Muscle of leg (tissue), 16 donors: ENCODE measurements around the gene NKAPD1. TPM values are rescaled to one million over a fixed set of nuclear protein-coding genes. Genes with fewer than 3 reads are reported as not detected.
"Not testable (repeated sequence)": the region's sequence is repeated elsewhere in the genome, so short reads cannot be mapped to it uniquely, and the experiment has no call there.

Source experiments
- DNase-seq: peaks from one replicate; pipeline ENCODE4 v3.0.0; 2013
- H3K27ac ChIP-seq: one replicate; pipeline ENCODE4 v1.5.1; 2013; ENCODE audit warnings: mild to moderate bottlenecking, low read length, control low read depth
- H3K27me3 ChIP-seq: one replicate; pipeline ENCODE4 v1.6.1; 2013; ENCODE audit warnings: low read length; ENCODE audit not compliant: control insufficient read depth, insufficient read depth
- H3K36me3 ChIP-seq: one replicate; pipeline ENCODE4 v1.6.1; 2013; ENCODE audit warnings: low read length; ENCODE audit not compliant: control insufficient read depth, insufficient read depth
- H3K4me1 ChIP-seq: one replicate; pipeline ENCODE4 v1.6.1; 2013; ENCODE audit warnings: low read length; ENCODE audit not compliant: control insufficient read depth, insufficient read depth
- H3K4me3 ChIP-seq: one replicate; pipeline ENCODE4 v1.5.1; 2013; ENCODE audit warnings: low read length, control low read depth
- H3K9me3 ChIP-seq: replicated peaks from 2 replicates; pipeline ENCODE4 v1.6.1; 2013; ENCODE audit warnings: low read depth, low read length; ENCODE audit not compliant: control insufficient read depth
- WGBS: methylation state at CpG from one replicate; pipeline ENCODE4 v1.1.5; 2013; ENCODE audit warnings: missing lambda C conversion rate; ENCODE audit not compliant: insufficient coverage; 5-methylcytosine and 5-hydroxymethylcytosine counted together
- long read RNA-seq, 11 donors: transcript quantifications; one replicate each; lab custom pipeline, GENCODE V29; 2026
- polyA plus RNA-seq, 8 donors: library from polyadenylated mRNA; unstranded; fragments of 120-200 nt; gene quantifications; one replicate each; pipeline versions ENCODE4 v1.2.1 to v1.2.3, GENCODE V29; 2013; ENCODE audit warnings: inconsistent platforms in 1 of 8, low replicate concordance in 1 of 8; ENCODE audit not compliant: insufficient read length in 8 of 8, insufficient read depth in 1 of 8
- total RNA-seq: library from RNA; stranded (reverse); fragments of 120-200 nt; gene quantifications from one replicate; pipeline ENCODE4 v1.2.4, GENCODE V29; 2013

NKAPD1 gene, protein sequence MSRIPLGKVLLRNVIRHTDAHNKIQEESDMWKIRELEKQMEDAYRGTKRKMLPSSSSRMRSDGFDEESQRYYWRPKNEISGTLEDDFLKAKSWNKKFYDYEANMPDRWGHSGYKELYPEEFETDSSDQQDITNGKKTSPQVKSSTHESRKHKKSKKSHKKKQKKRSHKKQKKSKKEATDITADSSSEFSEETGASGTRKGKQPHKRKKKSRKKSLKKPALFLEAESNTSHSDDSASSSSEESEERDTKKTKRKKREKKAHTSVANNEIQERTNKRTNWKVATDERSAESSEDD
- 25.5 TPM for total RNA-seq
- 10 to 100 TPM; 26.3 to 33.1 (median 29.5) TPM for polyA plus RNA-seq
- long read RNA-seq, donor 1, partial matches to known transcripts = 0 of 5 reads
- long read RNA-seq, donor 1, other reads (novel, unspliced or antisense) = 0 of 5 reads
- long read RNA-seq, donor 2, partial matches to known transcripts = 0 of 35 reads
- long read RNA-seq, donor 2, other reads (novel, unspliced or antisense) = 35 of 35 reads
- long read RNA-seq, donor 3, transcript NKAPD1-202 (6 exons, 3,669 nt) = major isoform, 9 of 10 reads
- long read RNA-seq, donor 3, partial matches to known transcripts = 0 of 10 reads
- long read RNA-seq, donor 3, other reads (novel, unspliced or antisense) = 0 of 10 reads
- long read RNA-seq, donor 4, partial matches to known transcripts = 0 of 140 reads
- long read RNA-seq, donor 4, other reads (novel, unspliced or antisense) = 137 of 140 reads
- long read RNA-seq, donor 5, transcript NKAPD1-202 (6 exons, 3,669 nt) = major isoform, 16 of 32 reads
- long read RNA-seq, donor 5, partial matches to known transcripts = 8 of 32 reads
- long read RNA-seq, donor 5, other reads (novel, unspliced or antisense) = 0 of 32 reads
- long read RNA-seq, donor 6, transcript NKAPD1-202 (6 exons, 3,669 nt) = major isoform, 7 of 9 reads
- long read RNA-seq, donor 6, partial matches to known transcripts = 0 of 9 reads
- long read RNA-seq, donor 6, other reads (novel, unspliced or antisense) = 0 of 9 reads
- long read RNA-seq, donor 7, transcript NKAPD1-202 (6 exons, 3,669 nt) = major isoform, 10 of 104 reads
- long read RNA-seq, donor 7, partial matches to known transcripts = 91 of 104 reads
- long read RNA-seq, donor 7, other reads (novel, unspliced or antisense) = 0 of 104 reads
- long read RNA-seq, donor 8, partial matches to known transcripts = 0 of 2 reads
- long read RNA-seq, donor 8, other reads (novel, unspliced or antisense) = 0 of 2 reads
- long read RNA-seq, donor 9, partial matches to known transcripts = 0 of 5 reads
- long read RNA-seq, donor 9, other reads (novel, unspliced or antisense) = 0 of 5 reads
- long read RNA-seq, donor 10, partial matches to known transcripts = 0 of 4 reads
- long read RNA-seq, donor 10, other reads (novel, unspliced or antisense) = 0 of 4 reads
- long read RNA-seq, donor 11, transcript NKAPD1-202 (6 exons, 3,669 nt) = major isoform, 6 of 8 reads
- long read RNA-seq, donor 11, partial matches to known transcripts = 0 of 8 reads
- long read RNA-seq, donor 11, other reads (novel, unspliced or antisense) = 0 of 8 reads

DNA sequence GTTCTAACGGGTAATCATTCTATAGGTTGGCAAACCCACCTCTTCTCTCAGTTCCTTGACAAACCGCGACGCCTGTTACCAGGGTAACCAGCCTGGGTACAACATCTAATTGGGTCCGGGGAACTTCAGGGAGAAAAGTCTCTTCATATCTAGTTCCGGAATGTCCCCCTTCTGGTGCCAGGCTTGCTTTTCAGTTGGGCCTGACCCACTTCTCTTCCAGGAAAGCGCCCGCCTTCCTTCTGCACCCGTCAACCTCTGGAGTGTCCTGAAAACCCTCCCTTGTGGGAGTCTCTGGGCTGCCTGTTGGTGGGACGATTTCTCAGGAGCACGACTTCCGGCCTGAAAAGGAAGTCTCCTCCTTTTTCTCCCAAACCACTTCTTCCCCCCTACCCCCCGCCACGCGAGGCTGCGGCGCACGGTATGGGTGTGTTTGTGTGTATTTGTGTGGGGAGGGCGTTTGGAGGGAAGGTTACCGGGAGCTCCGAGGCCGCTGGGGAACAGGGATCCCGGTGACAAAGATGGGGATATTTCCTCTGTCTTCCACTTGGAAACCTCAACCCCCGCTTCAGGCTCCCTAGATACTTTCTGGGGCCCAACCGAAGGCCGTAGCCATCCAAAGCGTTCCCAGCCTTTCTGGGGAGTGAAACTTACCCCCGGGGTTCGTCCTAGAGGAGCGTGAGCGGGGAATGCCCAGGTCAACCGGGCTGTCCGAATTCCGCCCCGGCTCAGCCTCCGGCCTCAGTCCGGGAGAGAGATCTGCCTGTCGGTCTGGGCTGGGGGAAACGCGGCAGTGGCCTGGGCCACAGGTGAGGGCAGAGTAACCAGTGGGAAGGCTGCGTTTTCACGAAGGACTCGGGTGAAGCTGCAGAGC lies at the start of gene NKAPD1, which contains the start of gene PIH1D2:
NKAPD1 (plus strand) TSS at position 359 of the 871 bp plus-strand sequence. CDS start 1,276 bp downstream, outside the sequence.
PIH1D2 (minus strand) TSS at position 77 of the 871 bp plus-strand sequence. CDS start 843 bp downstream, outside the sequence.
- DNase-seq = peak; percentile 93
- WGBS = 0% methylated on average over 19 of the region's 43 CpGs

DNA sequence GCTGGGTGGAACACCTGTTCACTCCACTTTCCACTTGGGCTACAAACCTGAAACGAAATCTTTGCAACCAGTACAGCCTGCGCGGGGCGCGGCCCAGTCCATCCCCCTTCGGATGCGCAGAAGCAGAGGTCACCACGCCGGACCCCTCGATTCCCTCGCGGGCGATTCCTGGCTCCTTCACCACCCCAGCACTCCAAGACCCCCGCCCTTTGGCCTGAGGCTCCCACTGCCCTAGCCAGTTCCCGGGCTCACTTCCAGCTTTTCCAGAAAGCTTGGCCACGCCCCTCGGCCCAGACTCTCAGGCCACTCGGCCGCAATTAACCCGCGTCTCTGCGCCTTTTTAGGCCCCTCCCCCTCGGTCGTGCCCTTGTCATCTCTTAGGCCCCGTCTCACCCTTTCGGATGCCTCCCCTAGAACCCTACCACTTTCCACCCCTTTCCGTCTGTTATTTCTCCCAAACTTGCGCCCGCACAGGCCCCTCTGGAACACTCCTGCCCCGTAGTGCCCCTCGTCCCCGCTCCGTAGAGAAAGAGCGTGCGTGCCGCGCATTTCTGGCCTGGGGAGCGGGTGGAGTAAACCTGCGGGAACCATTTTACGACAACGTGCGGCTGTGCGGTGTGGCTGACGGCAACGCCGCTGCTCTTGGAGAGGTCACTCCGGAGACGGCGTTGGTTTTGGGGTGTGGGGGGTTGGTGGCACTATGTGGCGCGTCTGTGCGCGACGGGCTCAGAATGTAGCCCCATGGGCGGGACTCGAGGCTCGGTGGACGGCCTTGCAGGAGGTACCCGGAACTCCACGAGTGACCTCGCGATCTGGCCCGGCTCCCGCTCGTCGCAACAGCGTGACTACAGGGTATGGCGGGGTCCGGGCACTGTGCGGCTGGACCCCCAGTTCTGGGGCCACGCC lies 49.1 kb upstream of the NKAPD1 start, which contains the start of gene DLAT:
DLAT (plus strand) TSS at position 636 of the 906 bp plus-strand sequence; CDS start at position 701, 65 bp downstream.
- 0% methylated on average over 70 of the region's 71 CpGs for WGBS
- peaks cover 10% of the 10 kb centered on the region for H3K4me1 ChIP-seq

More for the DNA sequence above, at the start of gene NKAPD1, which contains the start of gene PIH1D2:
- Histone ChIP-seq H3K4me1 (peaks cover 5% of the 10 kb centered on the region), H3K36me3 (peaks cover 15% of the 10 kb centered on the region), H3K4me3 (peak within 1 kb of the TSS; percentile 64), H3K27me3 (no peaks in the 10 kb centered on the region), H3K9me3 (no peaks in the 10 kb centered on the region), H3K27ac (peak within 1 kb of the TSS; percentile 92)

DNA sequence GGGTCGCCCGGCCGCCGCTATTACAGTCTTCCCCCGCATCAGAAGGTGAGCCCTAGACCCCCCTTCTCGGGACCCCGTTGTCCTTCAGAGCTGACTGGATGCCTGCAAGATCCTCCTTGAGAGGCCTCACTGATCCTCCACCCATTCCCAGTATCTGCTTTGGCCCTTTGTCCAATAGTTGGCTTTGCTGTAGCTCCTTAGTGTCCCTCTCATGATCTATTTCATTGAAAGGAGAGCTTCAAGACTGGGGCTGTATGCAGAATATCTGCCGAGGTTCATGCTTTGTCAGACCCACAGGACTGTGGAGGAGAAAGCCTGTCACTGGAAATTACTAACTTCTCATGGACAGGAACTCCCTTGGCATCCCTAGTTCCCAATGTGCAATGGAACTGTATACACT lies 48.4 kb upstream of the NKAPD1 start:
- peaks cover 10% of the 10 kb centered on the region for H3K4me1 ChIP-seq
- peak overlapping the region; percentile 97 for H3K27ac ChIP-seq
- peak overlapping the region; percentile 83 for H3K4me3 ChIP-seq
- H3K36me3 ChIP-seq = peaks cover 22% of the 10 kb centered on the region
- H3K27me3 ChIP-seq = no peaks in the 10 kb centered on the region
- 0% methylated on average over 7 of the region's 8 CpGs for WGBS
- DNase-seq = peak; percentile 43
- no peaks in the 10 kb centered on the region for H3K9me3 ChIP-seq

More for the DNA sequence above, 49.1 kb upstream of the NKAPD1 start, which contains the start of gene DLAT:
- peak within 1 kb of the TSS; percentile 97 for H3K27ac ChIP-seq
- no peaks in the 10 kb centered on the region for H3K9me3 ChIP-seq
- H3K27me3 ChIP-seq = no peaks in the 10 kb centered on the region
- H3K36me3 ChIP-seq = peaks cover 20% of the 10 kb centered on the region
- peak within 1 kb of the TSS; percentile 83 for H3K4me3 ChIP-seq
- DNase-seq = peak; percentile 94

DNA sequence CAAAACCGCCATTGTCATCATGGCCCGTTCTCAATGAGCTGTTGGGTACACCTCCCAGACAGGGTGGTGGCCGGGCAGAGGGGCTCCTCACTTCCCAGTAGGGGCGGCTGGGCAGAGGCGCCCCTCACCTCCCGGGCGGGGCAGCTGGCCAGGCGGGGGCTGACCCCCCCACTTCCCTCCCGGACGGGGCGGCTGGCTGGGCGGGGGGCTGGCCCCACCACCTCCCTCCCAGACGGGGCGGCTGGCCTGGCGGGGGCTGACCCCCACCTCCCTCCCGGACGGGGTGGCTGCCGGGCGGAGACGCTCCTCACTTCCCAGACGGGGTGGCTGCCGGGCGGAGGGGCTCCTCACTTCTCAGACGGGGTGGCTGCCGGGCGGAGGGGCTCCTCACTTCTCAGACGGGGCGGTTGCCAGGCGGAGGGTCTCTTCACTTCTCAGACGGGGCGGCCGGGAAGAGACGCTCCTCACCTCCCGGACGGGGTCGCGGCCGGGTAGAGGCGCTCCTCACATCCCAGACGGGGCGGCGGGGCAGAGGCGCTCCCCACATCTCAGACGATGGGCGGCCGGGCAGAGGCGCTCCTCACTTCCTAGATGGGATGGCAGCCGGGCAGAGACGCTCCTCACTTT lies 47.2 kb upstream of the NKAPD1 start:
- not testable (repeated sequence) for H3K4me1 ChIP-seq, H3K9me3 ChIP-seq, DNase-seq, H3K27ac ChIP-seq, H3K4me3 ChIP-seq, H3K27me3 ChIP-seq
- 100% methylated on average over 2 of the region's 49 CpGs for WGBS
- H3K36me3 ChIP-seq = peaks cover 22% of the 10 kb centered on the region

DNA sequence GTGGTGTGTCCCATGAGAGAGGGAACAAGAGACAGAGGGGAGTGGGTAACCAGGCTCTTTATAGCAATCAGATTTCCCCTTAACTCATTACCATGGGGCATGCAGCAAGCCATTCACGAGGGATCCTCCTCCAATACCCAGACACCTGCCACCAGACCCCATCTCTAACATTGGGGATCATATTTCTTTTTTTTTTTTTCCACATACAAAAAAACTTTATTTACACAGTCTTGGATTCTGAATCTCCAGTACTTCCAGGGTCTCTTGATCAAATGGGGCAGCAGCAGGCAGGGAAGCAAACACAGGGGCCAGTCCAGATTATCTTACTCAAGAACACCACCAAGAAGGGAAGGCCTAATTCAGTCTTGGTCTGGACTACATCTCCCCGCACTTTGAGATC lies 44.6 kb upstream of the NKAPD1 start:
- H3K27ac ChIP-seq = no peak overlapping the region
- H3K27me3 ChIP-seq = no peaks in the 10 kb centered on the region
- H3K9me3 ChIP-seq = no peaks in the 10 kb centered on the region
- WGBS = 63% methylated on average over 1 of the region's 2 CpGs
- H3K4me1 ChIP-seq = peaks cover 4% of the 10 kb centered on the region
- no peak overlapping the region for H3K4me3 ChIP-seq
- no peak for DNase-seq
- peaks cover 33% of the 10 kb centered on the region for H3K36me3 ChIP-seq

DNA sequence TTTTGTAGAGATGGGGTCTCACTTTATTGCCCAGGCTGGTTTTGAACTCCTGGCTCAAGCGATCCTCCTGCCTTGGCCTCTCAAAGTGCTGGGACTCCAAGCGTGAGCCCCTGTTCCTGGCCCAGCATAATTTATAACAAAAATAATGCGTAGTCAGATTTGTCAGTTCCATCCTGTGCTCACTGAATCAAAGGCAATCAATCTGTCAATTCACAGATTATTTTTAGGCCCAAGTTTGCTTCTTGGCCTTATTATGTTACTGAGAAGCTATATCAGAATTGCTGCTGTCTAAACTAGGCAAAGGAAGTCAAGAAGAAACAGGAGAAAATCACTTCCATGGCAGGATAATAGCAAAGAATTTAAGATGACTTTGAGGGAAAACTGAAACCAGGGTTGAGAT lies 40.2 kb upstream of the NKAPD1 start:
- 100% methylated on average over 1 of the region's 3 CpGs for WGBS
- H3K9me3 ChIP-seq = no peaks in the 10 kb centered on the region
- DNase-seq = no peak
- no peaks in the 10 kb centered on the region for H3K4me1 ChIP-seq
- no peak overlapping the region for H3K27ac ChIP-seq
- peaks cover 41% of the 10 kb centered on the region for H3K36me3 ChIP-seq
- H3K4me3 ChIP-seq = no peak overlapping the region
- H3K27me3 ChIP-seq = no peaks in the 10 kb centered on the region

DNA sequence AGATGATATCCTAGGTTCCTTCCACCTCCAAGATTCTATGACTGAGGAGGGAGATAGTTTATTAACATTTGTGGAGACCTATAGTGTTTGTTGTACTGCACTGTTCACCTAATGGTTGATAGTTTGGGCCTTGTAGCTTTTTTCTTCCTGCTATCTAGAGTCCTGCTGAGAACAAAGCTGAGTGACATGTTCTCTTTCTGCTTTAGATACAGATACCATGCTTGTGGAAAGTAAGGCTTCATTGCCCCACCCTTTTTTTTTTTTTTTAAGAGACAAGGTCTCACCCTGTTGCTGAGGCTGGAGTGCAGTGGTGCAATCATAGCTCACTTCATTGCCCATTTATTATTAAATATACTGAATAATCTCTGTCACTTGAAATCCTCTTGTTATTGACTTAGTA lies 36.6 kb upstream of the NKAPD1 start:
- Histone ChIP-seq H3K9me3 (no peaks in the 10 kb centered on the region), H3K36me3 (peaks cover 30% of the 10 kb centered on the region), H3K4me3 (no peak overlapping the region), H3K27ac (no peak overlapping the region), H3K4me1 (no peaks in the 10 kb centered on the region), H3K27me3 (no peaks in the 10 kb centered on the region)
- DNase-seq = no peak
